ENCODE measurements around the gene CXCL13. TPM values are rescaled to one million over a fixed set of nuclear protein-coding genes. Genes with fewer than 3 reads are reported as not detected.

Gene CXCL13
- total and polyA plus RNA-seq, 2 of the 8 experiments (the other 6 are each of a cell fraction or from before 2014, with no cell fraction given), result not detected

GRCh38 chr4:77564231-77564630 is 41.4 kb upstream of the CXCL13 start:
- Histone ChIP-seq H2BK5ac (ENCODE audit: low read depth, low read length) (no peak overlapping the region), H2BK20ac (ENCODE audit: low read length) (no peak overlapping the region), H3K79me2 (ENCODE audit: control insufficient read depth in 1 of 2, insufficient read depth in 2 of 2, low read length in 2 of 2) (no peaks in the 10 kb centered on the region), H3K27ac (ENCODE audit: low read depth, low read length) (no peak overlapping the region), H2AK5ac (ENCODE audit: low read depth, low read length) (no peak overlapping the region), H2BK15ac (ENCODE audit: low read length) (no peak overlapping the region), H4K91ac (replicated peaks; ENCODE audit: insufficient read length, low read length) (no peak overlapping the region), H3K23ac (ENCODE audit: insufficient read length) (no peak overlapping the region), H3K9me3 (ENCODE audit: insufficient read depth in 2 of 2, low read depth in 1 of 2, low read length in 1 of 2) (peaks cover 6 to 20% of the 10 kb centered on the region in 2 experiments; a peak in 3 of 4 replicates), H4K5ac (ENCODE audit: insufficient read length, low read depth, low read length) (no peak overlapping the region), H3K56ac (replicated peaks; ENCODE audit: insufficient read length, low read depth, low read length) (no peak overlapping the region), H4K8ac (ENCODE audit: extremely low read depth, insufficient read depth, low read length) (no peak overlapping the region), H3K4ac (replicated peaks; ENCODE audit: insufficient read length, low read depth, low read length) (no peak overlapping the region), H3K4me3 (ENCODE audit: extremely low read depth in 1 of 4, insufficient read depth in 2 of 4, low read depth in 3 of 4, low read length in 4 of 4) (no peak overlapping the region), H3K27me3 (replicated peaks in 1 of 4; ENCODE audit: control insufficient read depth in 3 of 4, extremely low read depth in 1 of 4, insufficient read depth in 3 of 4, low read length in 3 of 4) (no peaks in the 10 kb centered on the region), H3K18ac (ENCODE audit: extremely low read depth, low read length) (no peak overlapping the region), H4K20me1 (replicated peaks in 1 of 2; ENCODE audit: control insufficient read depth in 1 of 2, insufficient read depth in 2 of 2, low read length in 2 of 2) (no peaks in the 10 kb centered on the region), H3K36me3 (ENCODE audit: control insufficient read depth in 2 of 4, insufficient read depth in 4 of 4, low read length in 3 of 4) (no peaks in the 10 kb centered on the region), H3K4me1 (replicated peaks in 1 of 4; ENCODE audit: control insufficient read depth in 3 of 4, insufficient read depth in 4 of 4, low read length in 3 of 4) (no peaks in the 10 kb centered on the region), H3K79me1 (ENCODE audit: low read depth, low read length) (no peaks in the 10 kb centered on the region), H2BK120ac (replicated peaks; ENCODE audit: low read depth, low read length) (no peak overlapping the region), H3K23me2 (ENCODE audit: low read depth, low read length) (no peaks in the 10 kb centered on the region), H2AFZ (ENCODE audit: low read length) (no peak overlapping the region), H3K4me2 (ENCODE audit: insufficient read depth in 1 of 2, low read depth in 2 of 2, low read length in 2 of 2) (no peak overlapping the region), H2BK12ac (ENCODE audit: low read depth, low read length) (no peak overlapping the region), H3K9ac (replicated peaks in 1 of 4; ENCODE audit: extremely low read depth in 1 of 4, low read depth in 3 of 4, low read length in 3 of 4) (no peak overlapping the region), H3K14ac (ENCODE audit: insufficient read length) (no peak overlapping the region)
- ChIA-PET POLR2A (ENCODE audit: partially characterized antibody) (no interaction called here), CTCF (ENCODE audit: partially characterized antibody) (interaction anchor here (1.0 to 2.0 kb wide), 3 partner anchors 11 to 14 kb away, joined by 3 to 9 read pairs (median 3); no protein-coding TSS in a partner anchor)
- TF ChIP-seq SRF (IDR thresholded peaks at IDR 0.05; ENCODE audit: low read depth, low read length) (no peak), NANOG (IDR thresholded peaks at IDR 0.05; ENCODE audit: insufficient read depth, low read depth, low read length, poor library complexity, severe bottlenecking) (no peak), SIN3A (conservative IDR thresholded peaks at IDR 0.05 in 1 of 2, IDR thresholded peaks at IDR 0.05 in 1 of 2; ENCODE audit: low read depth in 1 of 2, low read length in 2 of 2) (no peak), EP300 (IDR thresholded peaks at IDR 0.05; ENCODE audit: borderline replicate concordance in 1 of 2, low read depth in 2 of 2, low read length in 2 of 2) (no peak), BRCA1 (IDR thresholded peaks at IDR 0.05; ENCODE audit: low read depth, low read length) (no peak), CEBPB (IDR thresholded peaks at IDR 0.05; ENCODE audit: low read depth, low read length) (no peak), TEAD4 (IDR thresholded peaks at IDR 0.05; ENCODE audit: low read depth, low read length) (no peak), TBP (IDR thresholded peaks at IDR 0.05; ENCODE audit: low read depth, low read length) (no peak), TAF1 (IDR thresholded peaks at IDR 0.05; ENCODE audit: low read depth, low read length) (no peak), MAFK (IDR thresholded peaks at IDR 0.05; ENCODE audit: low read depth, low read length) (no peak), RFX5 (IDR thresholded peaks at IDR 0.05; ENCODE audit: borderline replicate concordance, low read depth, low read length) (no peak), TCF12 (IDR thresholded peaks at IDR 0.05; ENCODE audit: low read depth, low read length) (no peak)
- TF ChIP-seq, protein P1, sequence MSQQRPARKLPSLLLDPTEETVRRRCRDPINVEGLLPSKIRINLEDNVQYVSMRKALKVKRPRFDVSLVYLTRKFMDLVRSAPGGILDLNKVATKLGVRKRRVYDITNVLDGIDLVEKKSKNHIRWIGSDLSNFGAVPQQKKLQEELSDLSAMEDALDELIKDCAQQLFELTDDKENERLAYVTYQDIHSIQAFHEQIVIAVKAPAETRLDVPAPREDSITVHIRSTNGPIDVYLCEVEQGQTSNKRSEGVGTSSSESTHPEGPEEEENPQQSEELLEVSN (IDR thresholded peaks at IDR 0.05), result no peak
- DNase-seq (ENCODE audit: low read depth in 1 of 2, low spot score in 2 of 2), result no peak
- WGBS, 2 experiments (ENCODE audit: extremely low coverage in 1 of 2, insufficient coverage in 1 of 2, insufficient read length in 1 of 2, insufficient replicate concordance in 2 of 2, low coverage in 1 of 2, low lambda C conversion rate in 2 of 2, missing lambda C conversion rate in 1 of 2), result 82% methylated on average over 2 of the region's 2 CpGs; no CpG with 5 or more reads in 1 of the 2 experiments
- FAIRE-seq, result no peak

Measured in H1 (cell line).